ENCODE data around the gene MRLN.
"Not testable (repeated sequence)": the region's sequence is repeated elsewhere in the genome, so short reads cannot be mapped to it uniquely, and the experiment has no call there.

The MRLN gene

GRCh38 chr10:59735296-59735695, 18.0 kb downstream of the MRLN start:
- DNase-seq (ENCODE audit: low read depth in 1 of 2, low spot score in 1 of 2): no peak
- H3K4me3 ChIP-seq (replicated peaks; ENCODE audit: insufficient read depth, low read length): no peak overlapping the region
- no peak for TF ChIP-seq SPI1 (IDR thresholded peaks at IDR 0.05; ENCODE audit: borderline replicate concordance, low read depth)
- TF ChIP-seq, protein P1, sequence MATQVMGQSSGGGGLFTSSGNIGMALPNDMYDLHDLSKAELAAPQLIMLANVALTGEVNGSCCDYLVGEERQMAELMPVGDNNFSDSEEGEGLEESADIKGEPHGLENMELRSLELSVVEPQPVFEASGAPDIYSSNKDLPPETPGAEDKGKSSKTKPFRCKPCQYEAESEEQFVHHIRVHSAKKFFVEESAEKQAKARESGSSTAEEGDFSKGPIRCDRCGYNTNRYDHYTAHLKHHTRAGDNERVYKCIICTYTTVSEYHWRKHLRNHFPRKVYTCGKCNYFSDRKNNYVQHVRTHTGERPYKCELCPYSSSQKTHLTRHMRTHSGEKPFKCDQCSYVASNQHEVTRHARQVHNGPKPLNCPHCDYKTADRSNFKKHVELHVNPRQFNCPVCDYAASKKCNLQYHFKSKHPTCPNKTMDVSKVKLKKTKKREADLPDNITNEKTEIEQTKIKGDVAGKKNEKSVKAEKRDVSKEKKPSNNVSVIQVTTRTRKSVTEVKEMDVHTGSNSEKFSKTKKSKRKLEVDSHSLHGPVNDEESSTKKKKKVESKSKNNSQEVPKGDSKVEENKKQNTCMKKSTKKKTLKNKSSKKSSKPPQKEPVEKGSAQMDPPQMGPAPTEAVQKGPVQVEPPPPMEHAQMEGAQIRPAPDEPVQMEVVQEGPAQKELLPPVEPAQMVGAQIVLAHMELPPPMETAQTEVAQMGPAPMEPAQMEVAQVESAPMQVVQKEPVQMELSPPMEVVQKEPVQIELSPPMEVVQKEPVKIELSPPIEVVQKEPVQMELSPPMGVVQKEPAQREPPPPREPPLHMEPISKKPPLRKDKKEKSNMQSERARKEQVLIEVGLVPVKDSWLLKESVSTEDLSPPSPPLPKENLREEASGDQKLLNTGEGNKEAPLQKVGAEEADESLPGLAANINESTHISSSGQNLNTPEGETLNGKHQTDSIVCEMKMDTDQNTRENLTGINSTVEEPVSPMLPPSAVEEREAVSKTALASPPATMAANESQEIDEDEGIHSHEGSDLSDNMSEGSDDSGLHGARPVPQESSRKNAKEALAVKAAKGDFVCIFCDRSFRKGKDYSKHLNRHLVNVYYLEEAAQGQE (IDR thresholded peaks at IDR 0.05; ENCODE audit: insufficient replicate concordance, low read depth): no peak
- TF ChIP-seq, protein P2, sequence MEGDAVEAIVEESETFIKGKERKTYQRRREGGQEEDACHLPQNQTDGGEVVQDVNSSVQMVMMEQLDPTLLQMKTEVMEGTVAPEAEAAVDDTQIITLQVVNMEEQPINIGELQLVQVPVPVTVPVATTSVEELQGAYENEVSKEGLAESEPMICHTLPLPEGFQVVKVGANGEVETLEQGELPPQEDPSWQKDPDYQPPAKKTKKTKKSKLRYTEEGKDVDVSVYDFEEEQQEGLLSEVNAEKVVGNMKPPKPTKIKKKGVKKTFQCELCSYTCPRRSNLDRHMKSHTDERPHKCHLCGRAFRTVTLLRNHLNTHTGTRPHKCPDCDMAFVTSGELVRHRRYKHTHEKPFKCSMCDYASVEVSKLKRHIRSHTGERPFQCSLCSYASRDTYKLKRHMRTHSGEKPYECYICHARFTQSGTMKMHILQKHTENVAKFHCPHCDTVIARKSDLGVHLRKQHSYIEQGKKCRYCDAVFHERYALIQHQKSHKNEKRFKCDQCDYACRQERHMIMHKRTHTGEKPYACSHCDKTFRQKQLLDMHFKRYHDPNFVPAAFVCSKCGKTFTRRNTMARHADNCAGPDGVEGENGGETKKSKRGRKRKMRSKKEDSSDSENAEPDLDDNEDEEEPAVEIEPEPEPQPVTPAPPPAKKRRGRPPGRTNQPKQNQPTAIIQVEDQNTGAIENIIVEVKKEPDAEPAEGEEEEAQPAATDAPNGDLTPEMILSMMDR (IDR thresholded peaks at IDR 0.05; ENCODE audit: insufficient read depth, low read length): no peak
- no peak for TF ChIP-seq GABPA (IDR thresholded peaks at IDR 0.05; ENCODE audit: low read depth)
- no peak for TF ChIP-seq POLR2AphosphoS5 (IDR thresholded peaks at IDR 0.05; ENCODE audit: low read depth)
- H3K27me3 ChIP-seq (ENCODE audit: insufficient read depth, poor library complexity, severe bottlenecking): no peaks in the 10 kb centered on the region
- no peak overlapping the region for H3K27ac ChIP-seq (replicated peaks)

GRCh38 chr10:59734014-59734462, 19.2 kb downstream of the MRLN start:
- TF ChIP-seq, protein P1 (IDR thresholded peaks at IDR 0.05; ENCODE audit: insufficient replicate concordance, low read depth): no peak
- TF ChIP-seq GABPA (IDR thresholded peaks at IDR 0.05; ENCODE audit: low read depth) (no peak), SPI1 (IDR thresholded peaks at IDR 0.05; ENCODE audit: borderline replicate concordance, low read depth) (no peak), POLR2AphosphoS5 (IDR thresholded peaks at IDR 0.05; ENCODE audit: low read depth) (no peak)
- TF ChIP-seq, protein P2 (IDR thresholded peaks at IDR 0.05; ENCODE audit: insufficient read depth, low read length): no peak
- no peaks in the 10 kb centered on the region for H3K27me3 ChIP-seq (ENCODE audit: insufficient read depth, poor library complexity, severe bottlenecking)
- no peak overlapping the region for H3K27ac ChIP-seq (replicated peaks)
- DNase-seq (ENCODE audit: low read depth in 1 of 2, low spot score in 1 of 2): no peak
- no peak overlapping the region for H3K4me3 ChIP-seq (replicated peaks; ENCODE audit: insufficient read depth, low read length)

- H3K4me3 ChIP-seq (replicated peaks; ENCODE audit: insufficient read depth, low read length); DNase-seq (ENCODE audit: low read depth in 1 of 2, low spot score in 1 of 2); H3K27ac ChIP-seq (replicated peaks); H3K27me3 ChIP-seq (ENCODE audit: insufficient read depth, poor library complexity, severe bottlenecking): not testable (repeated sequence)
These were observed 19.8 kb downstream of the MRLN start for GRCh38 chr10:59733321-59734013.

DNA sequence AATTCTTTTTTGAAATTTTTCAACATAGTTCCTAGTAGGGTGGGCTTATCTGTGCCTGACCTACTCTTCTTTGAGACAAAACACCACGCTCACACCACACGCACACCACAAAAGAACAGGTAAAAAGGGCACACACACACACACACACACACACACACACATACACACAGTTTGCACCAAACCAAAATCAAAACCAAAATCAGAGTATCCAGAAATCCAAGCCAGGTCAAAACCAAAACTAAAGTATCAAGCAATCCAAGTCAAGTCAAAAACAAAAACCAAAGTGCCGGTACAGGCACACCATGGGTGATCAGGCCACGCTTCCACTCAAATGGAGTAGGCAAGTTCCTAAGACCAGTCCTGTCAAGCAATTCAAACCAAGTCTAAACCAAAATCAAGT, 20.4 kb downstream of the MRLN start:
- not testable (repeated sequence) for H3K27ac ChIP-seq (replicated peaks); H3K27me3 ChIP-seq (ENCODE audit: insufficient read depth, poor library complexity, severe bottlenecking); H3K4me3 ChIP-seq (replicated peaks; ENCODE audit: insufficient read depth, low read length); DNase-seq (ENCODE audit: low read depth in 1 of 2, low spot score in 1 of 2)

DNA sequence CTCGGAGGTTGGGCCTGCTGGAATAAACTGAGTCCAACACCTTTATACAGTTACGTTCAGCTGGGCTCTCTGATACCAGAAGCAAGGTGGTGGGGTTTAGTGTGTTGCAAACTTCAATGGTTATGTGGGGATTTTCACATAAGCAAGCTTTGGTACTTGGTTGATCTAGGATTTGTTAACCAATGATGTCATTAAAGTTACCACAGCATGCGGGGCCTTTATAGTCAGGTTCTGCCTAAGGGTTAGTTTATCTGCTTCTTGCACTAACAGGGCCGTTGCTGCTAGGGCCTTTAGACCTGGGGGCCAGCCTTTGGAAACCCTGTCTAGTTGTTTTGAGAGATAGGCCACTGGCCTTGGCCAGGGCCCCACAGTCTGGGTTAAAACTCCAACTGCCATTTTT, 24.1 kb downstream of the MRLN start:
- DNase-seq (ENCODE audit: low read depth in 1 of 2, low spot score in 1 of 2); H3K27ac ChIP-seq (replicated peaks); H3K27me3 ChIP-seq (ENCODE audit: insufficient read depth, poor library complexity, severe bottlenecking); H3K4me3 ChIP-seq (replicated peaks; ENCODE audit: insufficient read depth, low read length): not testable (repeated sequence)
